Immature natural killer cell (primary cell): Measurements from ENCODE around the gene TECPR2. TPM values are rescaled to one million over a fixed set of nuclear protein-coding genes. Genes with fewer than 3 reads are reported as not detected.
"Not testable (repeated sequence)": the region's sequence is repeated elsewhere in the genome, so short reads cannot be mapped to it uniquely, and the experiment has no call there.

Experiments used
- DNase-seq, 3 donors: peaks; one replicate each; pipeline ENCODE4 v3.0.0; 2022; ENCODE audit warnings: mixed read lengths in 1 of 3
- H3K27ac Mint-ChIP-seq, 6 donors: one replicate each; pipeline ENCODE4 v1.8.0; 2020; ENCODE audit warnings: mixed read lengths in 6 of 6, mild to moderate bottlenecking in 5 of 6, inconsistent platforms in 4 of 6, moderate library complexity in 3 of 6
- H3K27me3 Mint-ChIP-seq, 3 donors: one replicate each; pipeline ENCODE4 v1.8.0; 2020 to 2021; ENCODE audit warnings: low read depth in 3 of 3, mild to moderate bottlenecking in 3 of 3, mixed read lengths in 3 of 3, moderate library complexity in 3 of 3, inconsistent platforms in 1 of 3
- H3K36me3 Mint-ChIP-seq, 3 donors: one replicate each; pipeline ENCODE4 v1.8.0; 2020; ENCODE audit warnings: mixed read lengths in 3 of 3, inconsistent platforms in 2 of 3, mild to moderate bottlenecking in 2 of 3
- H3K4me1 Mint-ChIP-seq, 2 donors: one replicate each; pipeline ENCODE4 v1.8.0; 2020; ENCODE audit warnings: inconsistent platforms in 2 of 2, mild to moderate bottlenecking in 2 of 2, mixed read lengths in 2 of 2, moderate library complexity in 1 of 2
- H3K4me3 Mint-ChIP-seq, 5 donors: one replicate each; pipeline ENCODE4 v1.8.0; 2020; ENCODE audit warnings: mild to moderate bottlenecking in 5 of 5, mixed read lengths in 5 of 5, inconsistent platforms in 3 of 5, moderate library complexity in 3 of 5
- H3K9me3 Mint-ChIP-seq, 6 donors: one replicate each; pipeline ENCODE4 v1.8.0; 2020; ENCODE audit warnings: mild to moderate bottlenecking in 6 of 6, mixed read lengths in 6 of 6, inconsistent platforms in 4 of 6, moderate library complexity in 3 of 6
- polyA plus RNA-seq, 3 donors: library from polyadenylated mRNA; unstranded; fragments of 300-500 nt; fragmentation: Illumina TruSeq; gene quantifications; one replicate each; pipeline ENCODE4 v1.2.3, GENCODE V29; 2021

Gene TECPR2
- polyA plus RNA-seq, 3 donors from 2014 or later, result 2.2 to 5.5 TPM; not detected in 1

DNA sequence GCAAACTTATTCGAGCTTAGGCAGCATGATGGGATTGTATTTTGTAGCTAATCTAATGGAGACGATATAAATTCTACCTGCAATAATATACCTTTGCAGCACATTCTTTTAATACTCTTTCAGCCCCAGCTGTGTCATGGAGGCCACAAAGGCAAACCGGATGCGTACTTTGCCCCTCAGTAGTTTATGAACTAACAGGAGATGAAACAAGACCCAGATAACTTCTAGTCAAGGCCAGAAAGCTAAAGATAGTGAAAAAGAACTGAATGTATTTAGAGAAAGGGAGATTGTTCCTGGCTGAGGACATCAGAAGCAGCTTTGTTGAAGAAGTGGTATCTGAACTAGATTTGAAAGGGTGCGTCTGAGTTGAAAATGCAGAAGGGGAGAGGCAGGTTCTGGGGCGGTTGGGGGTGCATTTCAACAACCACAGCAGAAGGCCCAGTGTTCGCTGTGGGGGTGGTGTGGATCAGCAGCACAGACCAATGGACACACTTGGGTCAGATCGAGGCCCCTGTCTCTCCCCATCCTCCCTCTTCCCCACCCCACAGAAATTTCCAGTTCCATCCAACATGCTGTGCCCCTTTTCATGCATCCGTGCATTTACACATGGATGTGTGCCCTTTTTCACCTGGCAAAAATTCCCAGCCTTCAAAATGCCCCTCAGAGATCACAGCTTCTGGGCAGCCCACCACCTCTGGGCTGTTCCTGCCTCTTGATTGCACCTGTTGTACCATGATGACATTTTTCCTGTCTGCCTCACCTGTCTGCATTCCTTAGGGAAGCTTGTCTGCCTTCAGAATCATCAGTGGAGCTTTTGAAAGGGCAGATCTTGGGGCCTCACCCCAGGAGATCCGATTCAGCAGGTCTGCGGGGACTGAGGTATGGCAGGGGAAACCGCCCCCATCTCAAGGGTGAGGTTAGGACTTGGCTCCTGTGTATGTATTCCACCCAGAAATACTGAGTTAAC is 41.0 kb upstream of the TECPR2 start:
- peaks cover 0 to 3% (median 0%) of the 10 kb centered on the region in 3 donors for H3K36me3 Mint-ChIP-seq
- H3K9me3 Mint-ChIP-seq, result no peaks in the 10 kb centered on the region
- peak overlapping the region in 3 of 5 donors; percentile 19 to 90 (median 89) for H3K4me3 Mint-ChIP-seq
- H3K27me3 Mint-ChIP-seq, result peaks cover 11 to 26% (median 16%) of the 10 kb centered on the region in 3 donors
- no peak for DNase-seq
- H3K27ac Mint-ChIP-seq, result peak overlapping the region in 5 of 6 donors; percentile 53 to 95 (median 75)
- peaks cover 33 to 57% of the 10 kb centered on the region in 2 donors for H3K4me1 Mint-ChIP-seq

- H3K4me3 Mint-ChIP-seq, result peak overlapping the region in 2 of 5 donors; percentile 36
Observed at GRCh38 chr14:102323102-102323501, 39.6 kb upstream of the TECPR2 start.

GRCh38 chr14:102325791-102326345 is 36.9 kb upstream of the TECPR2 start:
- no peak overlapping the region for H3K4me3 Mint-ChIP-seq
- H3K36me3 Mint-ChIP-seq, result peaks cover 0 to 3% (median 0%) of the 10 kb centered on the region in 3 donors
- H3K9me3 Mint-ChIP-seq, result no peaks in the 10 kb centered on the region
- no peak for DNase-seq
- no peak overlapping the region for H3K27ac Mint-ChIP-seq
- no peaks in the 10 kb centered on the region for H3K27me3 Mint-ChIP-seq
- peaks cover 2 to 20% of the 10 kb centered on the region in 2 donors for H3K4me1 Mint-ChIP-seq

More at GRCh38 chr14:102323102-102323501, 39.6 kb upstream of the TECPR2 start:
- Mint-ChIP-seq H3K27ac (peak overlapping the region in 2 of 6 donors; percentile 16 to 57), H3K9me3 (no peaks in the 10 kb centered on the region), H3K27me3 (peaks cover 3 to 12% (median 4%) of the 10 kb centered on the region in 3 donors), H3K4me1 (peaks cover 20 to 44% of the 10 kb centered on the region in 2 donors), H3K36me3 (peaks cover 0 to 3% (median 0%) of the 10 kb centered on the region in 3 donors)
- DNase-seq, result peak in 1 of 3 donors; percentile 28

DNA sequence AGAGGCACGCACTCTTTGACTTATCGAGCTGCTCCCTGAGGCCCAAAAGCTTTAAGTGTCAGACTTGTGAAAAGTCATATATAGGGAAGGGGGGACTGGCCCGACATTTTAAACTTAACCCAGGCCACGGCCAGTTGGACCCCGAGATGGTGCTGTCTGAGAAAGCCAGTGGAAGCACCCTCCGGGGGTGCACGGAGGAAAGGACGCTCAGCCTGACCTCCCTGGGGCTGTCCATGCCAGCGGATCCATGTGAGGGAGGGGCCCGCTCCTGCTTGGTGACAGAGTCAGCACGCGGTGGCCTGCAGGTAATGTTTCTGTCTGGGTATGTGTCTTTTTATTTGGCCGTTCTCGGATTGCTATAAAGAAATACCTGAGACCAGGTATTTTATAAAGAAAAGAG is 36.2 kb upstream of the TECPR2 start:
- peaks cover 0 to 3% (median 0%) of the 10 kb centered on the region in 3 donors for H3K36me3 Mint-ChIP-seq
- H3K4me3 Mint-ChIP-seq, result no peak overlapping the region
- H3K27me3 Mint-ChIP-seq, result no peaks in the 10 kb centered on the region
- no peak overlapping the region for H3K27ac Mint-ChIP-seq
- H3K9me3 Mint-ChIP-seq, result no peaks in the 10 kb centered on the region
- peaks cover 2 to 13% of the 10 kb centered on the region in 2 donors for H3K4me1 Mint-ChIP-seq
- DNase-seq, result no peak

DNA sequence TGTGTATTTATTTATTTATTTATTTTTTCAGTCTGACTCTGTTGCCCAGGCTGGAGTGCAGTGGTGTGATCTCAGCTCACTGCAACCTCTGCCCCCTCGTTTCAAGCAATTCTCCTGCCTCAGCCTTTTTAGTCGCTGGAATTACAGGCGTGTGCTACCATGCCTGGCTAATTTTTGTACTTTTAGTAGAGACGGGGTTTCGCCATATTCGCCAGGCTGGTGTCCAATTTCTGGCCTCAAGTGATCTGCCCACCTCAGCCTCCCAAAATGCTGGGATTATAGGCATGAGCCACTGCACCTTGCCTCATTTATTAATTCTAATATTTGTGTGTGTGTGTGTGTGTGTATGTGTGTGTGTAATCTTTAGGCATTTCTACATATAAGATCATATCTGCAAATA is 33.4 kb upstream of the TECPR2 start:
- not testable (repeated sequence) for H3K36me3 Mint-ChIP-seq, H3K4me3 Mint-ChIP-seq, H3K27me3 Mint-ChIP-seq, H3K4me1 Mint-ChIP-seq, H3K27ac Mint-ChIP-seq, H3K9me3 Mint-ChIP-seq, DNase-seq

DNA sequence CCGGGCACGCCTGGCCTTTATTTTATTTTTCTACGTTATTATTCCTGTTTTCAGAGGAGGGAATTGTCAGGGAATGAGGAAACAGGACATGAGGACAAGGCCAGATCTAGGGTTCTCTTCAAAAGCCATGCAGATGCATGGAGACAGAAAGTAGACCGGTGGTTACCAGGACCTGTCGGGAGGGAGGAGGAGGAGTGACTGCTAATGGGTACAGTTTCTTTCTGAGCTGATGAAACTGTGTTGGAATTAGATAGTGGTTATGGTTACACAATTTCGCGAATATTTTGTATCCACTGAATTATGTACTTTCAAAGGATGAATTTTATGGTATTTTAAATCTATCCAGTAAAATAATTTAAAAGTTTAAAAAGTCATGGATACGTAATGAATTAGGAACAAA is 31.9 kb upstream of the TECPR2 start:
- DNase-seq, result no peak
- Mint-ChIP-seq H3K4me3 (no peak overlapping the region), H3K27ac (no peak overlapping the region), H3K4me1 (peaks cover 0 to 2% of the 10 kb centered on the region in 2 donors), H3K36me3 (peaks cover 7 to 10% (median 8%) of the 10 kb centered on the region in 3 donors), H3K27me3 (peaks cover 0 to 2% (median 0%) of the 10 kb centered on the region in 3 donors), H3K9me3 (no peaks in the 10 kb centered on the region)

DNA sequence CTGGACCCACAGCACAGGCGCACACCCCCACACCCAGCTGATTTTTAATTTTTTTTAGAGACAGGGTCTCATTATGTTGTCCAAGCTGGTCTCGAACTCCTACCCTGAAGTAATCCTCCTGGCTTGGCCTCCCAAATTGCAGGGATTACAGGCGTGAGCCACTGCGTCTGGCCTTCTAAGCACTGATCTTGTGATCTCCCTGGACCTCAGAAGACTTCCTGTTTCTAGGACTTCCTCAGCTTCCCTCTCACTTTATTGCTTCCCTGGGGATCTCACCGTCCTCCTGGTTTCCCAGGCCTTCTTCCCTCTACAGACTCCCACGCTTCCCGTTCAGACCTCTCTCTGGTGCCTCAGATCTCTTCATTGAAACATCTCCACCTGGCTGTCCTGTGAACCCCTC is 29.4 kb upstream of the TECPR2 start:
- peaks cover 0 to 2% of the 10 kb centered on the region in 2 donors for H3K4me1 Mint-ChIP-seq
- H3K9me3 Mint-ChIP-seq, result no peaks in the 10 kb centered on the region
- peaks cover 0 to 2% (median 0%) of the 10 kb centered on the region in 3 donors for H3K27me3 Mint-ChIP-seq
- H3K36me3 Mint-ChIP-seq, result peaks cover 9 to 14% (median 13%) of the 10 kb centered on the region in 3 donors
- no peak overlapping the region for H3K27ac Mint-ChIP-seq
- DNase-seq, result no peak
- no peak overlapping the region for H3K4me3 Mint-ChIP-seq

GRCh38 chr14:102333795-102334705 is 28.7 kb upstream of the TECPR2 start:
- Mint-ChIP-seq H3K4me1 (peaks cover 0 to 2% of the 10 kb centered on the region in 2 donors), H3K4me3 (no peak overlapping the region), H3K9me3 (no peaks in the 10 kb centered on the region), H3K27ac (no peak overlapping the region), H3K27me3 (peaks cover 0 to 2% (median 0%) of the 10 kb centered on the region in 3 donors), H3K36me3 (peaks cover 12 to 18% (median 16%) of the 10 kb centered on the region in 3 donors)
- DNase-seq, result no peak

DNA sequence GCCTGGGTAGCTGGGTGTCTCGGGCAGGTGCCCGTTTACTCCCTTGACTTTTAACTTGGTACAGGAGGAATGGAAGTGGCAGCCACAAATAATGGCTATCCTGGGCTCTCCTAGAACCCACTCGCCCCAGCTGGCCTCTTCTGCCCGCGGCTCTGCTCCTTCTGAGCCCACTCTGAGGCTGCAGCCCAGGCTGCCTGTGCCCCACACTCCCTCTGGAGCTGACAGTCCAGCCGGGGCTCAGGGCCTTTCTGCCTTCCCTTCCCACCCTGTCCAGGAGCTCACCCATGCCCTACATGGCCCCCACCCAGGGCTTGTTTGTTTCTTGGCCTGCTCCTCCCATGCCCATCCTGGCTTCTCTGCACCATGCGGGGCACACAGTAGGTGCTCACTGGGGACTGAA is 27.6 kb upstream of the TECPR2 start:
- peaks cover 0 to 2% of the 10 kb centered on the region in 2 donors for H3K4me1 Mint-ChIP-seq
- no peak overlapping the region for H3K27ac Mint-ChIP-seq
- DNase-seq, result no peak
- no peak overlapping the region for H3K4me3 Mint-ChIP-seq
- peaks cover 0 to 2% (median 0%) of the 10 kb centered on the region in 3 donors for H3K27me3 Mint-ChIP-seq
- no peaks in the 10 kb centered on the region for H3K9me3 Mint-ChIP-seq
- H3K36me3 Mint-ChIP-seq, result peaks cover 12 to 18% (median 16%) of the 10 kb centered on the region in 3 donors

DNA sequence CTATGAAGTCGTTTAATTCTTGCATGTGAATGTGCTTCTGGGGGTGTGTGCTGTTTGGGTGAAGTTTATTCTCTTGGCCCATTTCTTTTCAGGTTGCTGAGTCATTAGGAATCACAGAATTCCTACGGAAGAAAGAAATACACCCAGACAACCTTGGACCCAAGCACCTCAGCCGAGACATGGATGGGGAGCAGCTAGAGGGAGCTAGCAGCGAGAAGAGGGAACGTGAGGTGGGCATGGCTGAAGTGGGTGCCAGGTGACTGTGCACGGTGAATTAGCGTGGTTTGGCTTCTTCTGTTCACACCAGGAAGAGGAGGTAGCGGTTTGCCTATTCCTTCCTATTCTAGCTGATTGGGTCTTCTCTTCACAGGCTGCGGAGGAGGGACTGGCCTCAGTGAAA is 24.0 kb upstream of the TECPR2 start:
- H3K4me3 Mint-ChIP-seq, result no peak overlapping the region
- no peak for DNase-seq
- H3K27me3 Mint-ChIP-seq, result peaks cover 0 to 4% (median 0%) of the 10 kb centered on the region in 3 donors
- H3K36me3 Mint-ChIP-seq, result peaks cover 12 to 23% (median 18%) of the 10 kb centered on the region in 3 donors
- no peaks in the 10 kb centered on the region for H3K4me1 Mint-ChIP-seq
- peak overlapping the region in 1 of 6 donors; percentile 62 for H3K27ac Mint-ChIP-seq
- no peaks in the 10 kb centered on the region for H3K9me3 Mint-ChIP-seq

DNA sequence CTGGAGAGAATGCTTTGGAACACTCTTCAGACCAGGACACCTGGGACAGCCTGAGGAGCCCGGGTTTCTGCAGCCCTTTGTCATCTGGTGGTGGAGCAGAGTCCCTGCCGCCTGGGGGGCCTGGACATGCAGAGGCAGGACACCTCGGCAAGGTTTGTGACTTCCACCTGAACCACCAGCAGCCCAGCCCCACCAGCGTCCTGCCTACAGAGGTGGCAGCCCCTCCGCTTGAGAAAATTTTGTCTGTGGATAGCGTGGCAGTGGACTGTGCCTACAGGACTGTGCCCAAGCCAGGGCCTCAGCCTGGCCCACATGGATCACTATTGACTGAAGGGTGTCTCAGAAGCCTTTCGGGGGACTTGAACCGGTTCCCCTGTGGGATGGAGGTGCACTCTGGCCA is 21.2 kb upstream of the TECPR2 start:
- H3K4me3 Mint-ChIP-seq, result no peak overlapping the region
- peaks cover 0 to 4% (median 0%) of the 10 kb centered on the region in 3 donors for H3K27me3 Mint-ChIP-seq
- peaks cover 0 to 5% of the 10 kb centered on the region in 2 donors for H3K4me1 Mint-ChIP-seq
- H3K27ac Mint-ChIP-seq, result no peak overlapping the region
- peaks cover 12 to 26% (median 22%) of the 10 kb centered on the region in 3 donors for H3K36me3 Mint-ChIP-seq
- no peaks in the 10 kb centered on the region for H3K9me3 Mint-ChIP-seq
- DNase-seq, result no peak

GRCh38 chr14:102342238-102342637 is 20.5 kb upstream of the TECPR2 start:
- H3K4me3 Mint-ChIP-seq, result no peak overlapping the region
- peaks cover 12 to 23% (median 22%) of the 10 kb centered on the region in 3 donors for H3K36me3 Mint-ChIP-seq
- no peak overlapping the region for H3K27ac Mint-ChIP-seq
- H3K9me3 Mint-ChIP-seq, result no peaks in the 10 kb centered on the region
- DNase-seq, result no peak
- H3K4me1 Mint-ChIP-seq, result peaks cover 0 to 5% of the 10 kb centered on the region in 2 donors
- peaks cover 0 to 4% (median 0%) of the 10 kb centered on the region in 3 donors for H3K27me3 Mint-ChIP-seq

GRCh38 chr14:102344084-102344483 is 18.7 kb upstream of the TECPR2 start:
- Mint-ChIP-seq H3K27ac (no peak overlapping the region), H3K9me3 (no peaks in the 10 kb centered on the region), H3K4me1 (peaks cover 0 to 5% of the 10 kb centered on the region in 2 donors), H3K36me3 (peaks cover 14 to 32% (median 23%) of the 10 kb centered on the region in 3 donors), H3K4me3 (no peak overlapping the region), H3K27me3 (peaks cover 0 to 4% (median 0%) of the 10 kb centered on the region in 3 donors)
- no peak for DNase-seq
